HG03342 (cell line): ENCODE results near the gene KLB.
A peak's percentile ranks its signal among the peaks of the same experiment; 100 is the strongest.
"Not testable (repeated sequence)": the region's sequence is repeated elsewhere in the genome, so short reads cannot be mapped to it uniquely, and the experiment has no call there.

Source experiments
- ATAC-seq: cut with Tn5 transposase; IDR thresholded peaks from one replicate; pipeline ENCODE4 v1.9.1; 2021; ENCODE audit warnings: mild to moderate bottlenecking, moderate library complexity; ENCODE audit not compliant: unreplicated experiment

The KLB gene

DNA sequence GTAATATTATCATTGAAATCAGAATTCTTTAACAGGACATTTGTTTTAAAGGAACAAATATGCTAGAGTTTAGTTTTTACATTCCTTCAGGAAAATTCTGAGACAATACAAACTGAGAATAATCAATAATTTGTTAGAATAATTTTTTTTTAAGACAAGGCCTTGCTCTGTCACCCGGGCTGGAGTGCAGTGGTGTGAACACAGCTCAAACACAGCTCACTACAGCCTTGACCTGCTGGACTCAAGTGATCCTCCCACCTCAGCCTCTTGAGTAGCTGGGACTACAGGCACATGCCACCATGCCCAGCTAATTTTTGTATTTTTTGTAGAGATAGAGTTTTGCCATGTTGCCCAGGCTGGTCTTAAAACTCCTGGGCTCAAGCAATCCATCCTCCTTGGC lies 18.6 kb downstream of the KLB start:
- ATAC-seq = not testable (repeated sequence)

DNA sequence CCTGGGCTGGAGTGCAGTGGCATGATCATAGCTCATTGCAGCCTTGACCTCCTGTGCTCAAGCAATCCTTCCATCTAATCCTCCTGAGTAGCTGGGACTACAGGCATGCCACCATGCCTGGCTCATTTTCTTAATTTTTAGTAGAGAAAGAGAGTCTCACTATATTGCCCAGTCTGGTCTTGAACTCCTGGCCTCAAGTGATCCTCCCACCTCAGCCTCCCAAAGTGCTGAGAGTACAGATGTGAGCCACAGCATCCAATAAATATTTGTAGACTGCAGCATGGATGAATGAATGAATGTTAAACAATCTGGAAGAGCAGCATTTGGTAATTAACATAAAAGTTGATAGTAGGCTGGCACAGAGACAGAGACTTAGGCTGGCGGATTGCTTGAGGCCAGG lies 20.0 kb downstream of the KLB start:
- no peak for ATAC-seq

- ATAC-seq = no peak
Observed at GRCh38 chr4:39427520-39428114, 20.9 kb downstream of the KLB start.

DNA sequence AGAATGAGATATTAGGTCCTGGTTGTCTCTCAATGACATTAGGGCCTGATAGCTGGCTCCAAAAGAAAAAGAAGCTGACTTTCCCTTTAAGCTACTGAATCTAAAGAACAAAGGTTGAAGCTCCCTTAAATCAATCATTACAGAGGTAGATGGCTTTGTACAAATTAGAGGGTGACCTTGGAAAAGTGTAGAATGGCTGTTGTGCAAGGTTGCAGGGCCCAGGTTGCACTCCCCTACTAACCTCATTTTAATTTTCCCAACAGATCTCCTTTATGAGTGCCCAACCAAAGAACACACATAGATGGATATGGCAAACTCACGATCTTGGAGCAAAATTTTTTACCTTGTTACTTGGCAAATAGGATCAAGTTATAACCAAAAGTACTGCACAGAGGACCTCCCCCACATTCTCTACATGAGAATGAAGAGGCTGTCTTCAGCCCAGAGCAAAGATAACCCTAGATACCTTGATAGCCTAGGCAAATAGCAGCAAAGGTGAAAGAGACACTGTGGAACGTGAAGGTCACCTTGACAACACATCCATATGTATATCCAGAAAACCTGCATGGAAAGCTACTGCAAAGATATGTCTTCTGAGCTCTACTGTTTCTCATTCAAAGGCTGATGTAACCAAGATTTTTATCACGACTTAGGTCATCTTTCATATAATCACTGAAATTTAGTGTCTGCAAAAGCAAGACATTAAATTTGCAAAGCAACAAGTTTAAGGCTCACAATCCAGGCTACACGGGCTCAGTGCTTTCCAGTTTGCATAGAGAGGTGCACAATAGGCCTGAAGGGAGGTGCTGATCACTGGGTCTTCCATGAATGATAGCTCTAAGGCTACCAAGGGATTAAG lies 23.0 kb downstream of the KLB start:
- ATAC-seq = no peak

GRCh38 chr4:39433878-39434492 lies 27.3 kb downstream of the KLB start:
- no peak for ATAC-seq

GRCh38 chr4:39435659-39436563 lies 29.2 kb downstream of the KLB start:
- ATAC-seq = no peak

- no peak for ATAC-seq
Observed at GRCh38 chr4:39441593-39441992, 34.9 kb downstream of the KLB start.

- no peak for ATAC-seq
Observed at GRCh38 chr4:39442998-39443397, 36.3 kb downstream of the KLB start.

GRCh38 chr4:39446483-39446841 lies 39.7 kb downstream of the KLB start:
- no peak for ATAC-seq

DNA sequence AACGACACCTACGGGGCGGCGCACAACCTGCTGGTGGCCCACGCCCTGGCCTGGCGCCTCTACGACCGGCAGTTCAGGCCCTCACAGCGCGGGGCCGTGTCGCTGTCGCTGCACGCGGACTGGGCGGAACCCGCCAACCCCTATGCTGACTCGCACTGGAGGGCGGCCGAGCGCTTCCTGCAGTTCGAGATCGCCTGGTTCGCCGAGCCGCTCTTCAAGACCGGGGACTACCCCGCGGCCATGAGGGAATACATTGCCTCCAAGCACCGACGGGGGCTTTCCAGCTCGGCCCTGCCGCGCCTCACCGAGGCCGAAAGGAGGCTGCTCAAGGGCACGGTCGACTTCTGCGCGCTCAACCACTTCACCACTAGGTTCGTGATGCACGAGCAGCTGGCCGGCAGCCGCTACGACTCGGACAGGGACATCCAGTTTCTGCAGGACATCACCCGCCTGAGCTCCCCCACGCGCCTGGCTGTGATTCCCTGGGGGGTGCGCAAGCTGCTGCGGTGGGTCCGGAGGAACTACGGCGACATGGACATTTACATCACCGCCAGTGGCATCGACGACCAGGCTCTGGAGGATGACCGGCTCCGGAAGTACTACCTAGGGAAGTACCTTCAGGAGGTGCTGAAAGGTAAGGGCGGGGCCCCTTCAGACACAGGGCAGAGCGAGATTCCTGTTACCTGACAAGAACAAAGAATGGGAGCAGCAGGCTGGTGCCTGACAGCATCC lies 40.3 kb downstream of the KLB start:
- peak; percentile 90 for ATAC-seq

GRCh38 chr4:39450618-39451017 lies 43.9 kb downstream of the KLB start:
- ATAC-seq = no peak

GRCh38 chr4:39451423-39452023 lies 44.8 kb downstream of the KLB start:
- no peak for ATAC-seq

- ATAC-seq = no peak
Observed at GRCh38 chr4:39452153-39452859, 45.6 kb downstream of the KLB start.

DNA sequence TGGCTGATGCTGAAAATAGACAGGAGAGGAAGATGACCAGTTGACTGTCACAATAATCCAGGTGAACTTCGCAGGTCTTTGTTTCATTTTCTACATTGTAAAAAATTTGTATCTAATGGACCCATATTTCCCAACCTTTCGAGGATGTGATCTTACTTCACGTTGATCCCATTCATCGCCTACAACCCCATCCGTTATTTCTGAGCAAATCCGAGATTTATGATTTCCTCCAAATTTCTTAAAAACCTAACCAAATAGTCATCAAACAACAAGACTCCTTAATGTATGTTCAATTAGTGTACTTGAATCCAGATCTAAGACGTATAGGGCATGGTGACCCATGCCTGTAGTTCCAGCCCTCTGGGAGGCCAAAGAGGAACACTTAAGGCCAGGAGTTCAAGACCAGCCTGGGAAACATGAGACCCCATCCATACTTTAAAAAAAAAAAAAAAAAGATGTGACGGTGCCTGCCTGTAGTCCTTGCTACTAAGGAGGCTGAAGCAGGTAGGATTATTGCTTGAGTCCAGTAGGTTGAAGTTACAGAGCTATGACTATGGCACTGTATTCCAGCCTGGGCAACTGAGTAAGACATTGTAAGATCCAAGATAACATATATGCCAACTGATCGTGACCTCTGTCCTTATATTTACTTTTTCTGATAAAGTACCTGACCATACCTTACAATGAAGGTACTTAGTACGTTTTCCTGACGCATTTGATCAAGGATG lies 46.3 kb downstream of the KLB start:
- no peak for ATAC-seq

DNA sequence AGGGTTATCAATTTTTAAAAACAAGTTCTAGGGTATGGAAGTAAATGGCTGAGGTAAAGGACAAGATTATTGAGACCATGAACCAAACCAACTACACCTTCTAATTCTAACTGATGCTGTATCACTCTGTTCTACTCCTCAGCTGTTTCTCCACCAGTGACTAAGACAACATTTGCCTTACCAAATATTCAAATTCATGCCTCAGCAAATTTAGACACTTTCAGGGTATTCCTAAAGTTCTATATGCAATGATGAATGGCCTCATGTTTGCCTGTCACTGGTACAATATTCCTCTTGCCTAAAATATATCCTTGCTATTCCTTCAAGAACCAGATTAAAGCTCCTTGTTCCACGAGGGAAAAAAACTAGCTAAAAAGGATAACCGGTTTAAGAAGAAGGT lies 47.0 kb downstream of the KLB start:
- no peak for ATAC-seq

- no peak for ATAC-seq
Observed at GRCh38 chr4:39455486-39455885, 48.8 kb downstream of the KLB start.

DNA sequence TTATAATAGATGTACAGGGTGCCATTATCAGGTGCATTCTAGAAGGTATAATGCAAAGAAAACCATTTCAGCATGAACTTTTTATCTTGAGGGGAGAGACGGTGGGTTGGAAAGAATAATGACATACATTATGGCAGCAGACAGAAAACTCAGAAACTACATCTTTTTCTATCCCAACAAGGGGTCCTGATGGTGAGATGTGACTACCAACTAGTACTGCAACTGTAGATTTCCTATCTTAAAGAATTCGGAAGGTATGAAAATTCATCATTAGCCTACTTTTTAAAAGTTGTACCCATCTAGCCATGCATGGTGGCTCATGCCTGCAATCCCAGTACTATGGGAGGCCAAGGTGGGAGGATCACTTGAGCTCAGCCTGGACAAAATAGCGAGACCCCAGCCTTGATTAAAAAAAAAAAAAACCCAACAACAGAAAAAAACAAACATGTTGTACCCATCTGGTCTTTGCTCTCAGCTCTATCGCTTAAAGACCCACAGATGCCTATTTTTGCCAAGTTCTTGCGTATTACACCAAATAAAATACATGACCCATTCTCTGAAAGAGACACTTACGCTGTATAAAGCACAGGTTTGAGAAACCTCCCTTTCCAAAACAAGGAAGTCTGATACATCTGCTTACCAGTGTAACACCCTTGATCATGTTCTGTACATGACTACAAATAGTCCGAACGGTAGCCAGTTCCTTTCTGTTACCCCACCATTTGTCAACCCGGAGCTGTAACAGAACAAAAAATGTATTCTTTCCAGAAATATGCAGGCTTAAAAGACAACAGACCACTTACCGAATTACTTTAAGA lies 50.4 kb downstream of the KLB start:
- ATAC-seq = no peak

- ATAC-seq = not testable (repeated sequence)
Observed at GRCh38 chr4:39458161-39458504, 51.4 kb downstream of the KLB start.
